ENCODE data around the gene TENM3. TPM values are rescaled to one million over a fixed set of nuclear protein-coding genes. Genes with fewer than 3 reads are reported as not detected.

The TENM3 gene
- total RNA-seq, 2 experiments from 2014 or later: not detected

GRCh38 chr4:182242787-182243186 is 415 bp upstream of the TENM3 start:
- no peak overlapping the region for H3K27ac ChIP-seq (ENCODE audit: low read depth, low read length, poor library complexity, severe bottlenecking)
- ChIA-PET POLR2A (no interaction called here), CTCF (ENCODE audit: unreplicated experiment) (no interaction called here)
- H3K4me3 ChIP-seq (ENCODE audit: low read depth, low read length, poor library complexity, severe bottlenecking): no peak overlapping the region
- no peak overlapping the region for H2AFZ ChIP-seq (ENCODE audit: low read length)
- DNase-seq (ENCODE audit: low spot score): no peak
- H4K20me1 ChIP-seq (ENCODE audit: insufficient read depth, low read length): no peaks in the 10 kb centered on the region
- BruUV-seq (replicated peaks): no TSS peak
- TF ChIP-seq CTCF (conservative IDR thresholded peaks at IDR 0.05; ENCODE audit: low read length): no peak
- no peak for TF ChIP-seq EZH2phosphoT487 (IDR thresholded peaks at IDR 0.05; ENCODE audit: borderline replicate concordance, low read depth, low read length)
- no peak overlapping the region for H3K4me2 ChIP-seq (ENCODE audit: low read length)
- no peaks in the 10 kb centered on the region for H3K4me1 ChIP-seq (ENCODE audit: insufficient read depth, low read length, poor library complexity, severe bottlenecking)
- H3K9me3 ChIP-seq (ENCODE audit: low read length): no peaks in the 10 kb centered on the region
- no peaks in the 10 kb centered on the region for H3K79me2 ChIP-seq (ENCODE audit: insufficient read depth, low read depth, low read length)
- intact Hi-C loops (cut with micrococcal nuclease; ENCODE audit: unreplicated experiment): no loop called here
- no peaks in the 10 kb centered on the region for H3K36me3 ChIP-seq (ENCODE audit: insufficient read depth, low read length)
- no peaks in the 10 kb centered on the region for H3K9me2 ChIP-seq (ENCODE audit: insufficient read depth, low read length)

- POLR2A ChIA-PET: no interaction called here
- no TSS peak for BruUV-seq (replicated peaks)
Observed at GRCh38 chr4:182245041-182245440, 1.8 kb downstream of the TENM3 start.

More at GRCh38 chr4:182245041-182245440, 1.8 kb downstream of the TENM3 start:
- CTCF ChIA-PET (ENCODE audit: unreplicated experiment): no interaction called here
- no peaks in the 10 kb centered on the region for H3K9me2 ChIP-seq (ENCODE audit: insufficient read depth, low read length)
- intact Hi-C loops (cut with micrococcal nuclease; ENCODE audit: unreplicated experiment): no loop called here
- DNase-seq (ENCODE audit: low spot score): no peak
- H3K9me3 ChIP-seq (ENCODE audit: low read length): no peaks in the 10 kb centered on the region
- no peak overlapping the region for H3K4me2 ChIP-seq (ENCODE audit: low read length)
- TF ChIP-seq EZH2phosphoT487 (IDR thresholded peaks at IDR 0.05; ENCODE audit: borderline replicate concordance, low read depth, low read length) (no peak), CTCF (conservative IDR thresholded peaks at IDR 0.05; ENCODE audit: low read length) (no peak)
- H4K20me1 ChIP-seq (ENCODE audit: insufficient read depth, low read length): no peaks in the 10 kb centered on the region
- no peak overlapping the region for H3K4me3 ChIP-seq (ENCODE audit: low read depth, low read length, poor library complexity, severe bottlenecking)
- no peak overlapping the region for H3K27ac ChIP-seq (ENCODE audit: low read depth, low read length, poor library complexity, severe bottlenecking)
- no peaks in the 10 kb centered on the region for H3K36me3 ChIP-seq (ENCODE audit: insufficient read depth, low read length)
- no peak overlapping the region for H2AFZ ChIP-seq (ENCODE audit: low read length)
- no peaks in the 10 kb centered on the region for H3K79me2 ChIP-seq (ENCODE audit: insufficient read depth, low read depth, low read length)
- H3K4me1 ChIP-seq (ENCODE audit: insufficient read depth, low read length, poor library complexity, severe bottlenecking): no peaks in the 10 kb centered on the region

Measured in OCI-LY7 (cell line).